HepG2 (cell line): ENCODE data around the gene OR10V1. TPM values are rescaled to one million over a fixed set of nuclear protein-coding genes. Genes with fewer than 3 reads are reported as not detected.

Source experiments
- ATAC-seq: fragments of 200-7000 bp; cut with Tn5 transposase; 3 replicates; pipeline ENCODE4 v1.9.1; 2020; ENCODE audit warnings: mild to moderate bottlenecking, moderate library complexity
- BruUV-seq: library from RNA; stranded (reverse); fragments of 400-500 nt; replicated peaks from 2 replicates; lab custom pipeline; 2021; lab: Mats Ljungman, UMichigan
- CTCF ChIA-PET: fragments of 300-600 bp; formaldehyde crosslinking; extraction: SDS; loops from one replicate; lab custom pipeline; 2021; ENCODE audit warnings: low total read pairs, inconsistent platforms, low intra/inter-chr PET ratio; lab: Yijun Ruan, JAX
- POLR2A ChIA-PET: fragments of 350-600 bp; sonication (Branson Sonifier 250); formaldehyde crosslinking; loops from one replicate; lab custom pipeline; 2020; ENCODE audit warnings: antibody characterized with exemption, inconsistent platforms; lab: Yijun Ruan, JAX
- DNase-seq: peaks from one replicate; pipeline ENCODE4 v3.0.0-alpha.2; 2015; ENCODE audit warnings: low spot score
- FAIRE-seq: peaks from 3 replicates; lab custom pipeline; 2011; peaks lifted over from hg19 to GRCh38; lab: Jason Lieb, UNC
- H2AFZ ChIP-seq: one replicate; pipeline ENCODE4 v1.6.1; 2011; ENCODE audit warnings: low read length, inconsistent platforms
- H3K27ac ChIP-seq: fragments of 300-600 bp; 3 replicates; pipeline ENCODE4 v1.8.0; 2011; ENCODE audit warnings: mixed run types, mild to moderate bottlenecking, mixed read lengths, low read length, inconsistent platforms; ENCODE audit not compliant: insufficient read depth; ENCODE audit errors: extremely low read length
- H3K27me3 ChIP-seq, 2 experiments: fragments of 200-600 bp in 1 of 2; 2 replicates in 1 of 2; 3 replicates in 1 of 2; pipeline versions ENCODE4 v1.6.0 to v1.8.0; 2011; ENCODE audit warnings: low read length in 2 of 2, mild to moderate bottlenecking in 2 of 2, moderate library complexity in 2 of 2, inconsistent platforms in 1 of 2; ENCODE audit not compliant: insufficient read depth in 2 of 2, control insufficient read depth in 1 of 2
- H3K36me3 ChIP-seq, 2 experiments: fragments of 200-600 bp in 1 of 2; replicated peaks in 1 of 2; 2 replicates in 1 of 2; 3 replicates in 1 of 2; pipeline versions ENCODE4 v1.5.1 to v1.8.0; 2011; ENCODE audit warnings: low read length in 2 of 2, inconsistent platforms in 1 of 2; ENCODE audit not compliant: insufficient read depth in 2 of 2, control insufficient read depth in 1 of 2
- H3K4me1 ChIP-seq: 2 replicates; pipeline ENCODE4 v1.5.1; 2012; ENCODE audit warnings: low read length, inconsistent platforms; ENCODE audit not compliant: insufficient read depth
- H3K4me2 ChIP-seq: 2 replicates; pipeline ENCODE4 v1.6.0; 2011; ENCODE audit warnings: low read depth, low read length, inconsistent platforms
- H3K4me3 ChIP-seq, 3 experiments: fragments of 200-600 bp in 1 of 3; sonication (generic), shearing (Covaris generic) in 1 of 3; replicated peaks in 1 of 3; 2 replicates each; pipeline ENCODE4 v1.5.1; 2011 to 2016; ENCODE audit warnings: low read length in 3 of 3, inconsistent platforms in 2 of 3, low read depth in 2 of 3, mild to moderate bottlenecking in 2 of 3, control low read depth in 1 of 3, mixed read lengths in 1 of 3; ENCODE audit not compliant: insufficient read depth in 1 of 3
- H3K79me2 ChIP-seq: one replicate; pipeline ENCODE4 v1.6.1; 2011; ENCODE audit warnings: low read length, inconsistent platforms; ENCODE audit not compliant: insufficient read depth
- H3K9ac ChIP-seq: 2 replicates; pipeline ENCODE4 v1.6.0; 2011; ENCODE audit warnings: mild to moderate bottlenecking, low read depth, low read length, inconsistent platforms; ENCODE audit not compliant: insufficient read depth
- H3K9me3 ChIP-seq: 2 replicates; pipeline ENCODE4 v1.5.1; 2012; ENCODE audit warnings: mild to moderate bottlenecking, low read length
- H4K20me1 ChIP-seq: 2 replicates; pipeline ENCODE4 v1.6.0; 2011; ENCODE audit warnings: inconsistent platforms, mild to moderate bottlenecking, low read length, moderate library complexity; ENCODE audit not compliant: insufficient read depth
- ATF4 ChIP-seq, 2 experiments: fragments of 450-650 bp in 1 of 2; sonication (generic) in 1 of 2; formaldehyde crosslinking; IDR thresholded peaks; 2 replicates each; pipeline versions ENCODE4 v1.5.0 to v1.8.0; 2020 to 2022; ENCODE audit warnings: mild to moderate bottlenecking in 1 of 2, missing genetic modification reagents in 1 of 2
- NFE2L1 ChIP-seq: sonication (generic); formaldehyde crosslinking; IDR thresholded peaks from 2 replicates; pipeline ENCODE4 v1.4.0; 2020; ENCODE audit warnings: missing genetic modification reagents, mild to moderate bottlenecking, borderline replicate concordance
- RAD21 ChIP-seq: fragments of 450-650 bp; formaldehyde crosslinking; IDR thresholded peaks from 2 replicates; pipeline ENCODE4 v1.5.0; 2020; ENCODE audit warnings: mild to moderate bottlenecking
- WGBS: methylation state at CpG from one replicate; pipeline ENCODE4 v1.1.6; 2017; ENCODE audit warnings: low lambda C conversion rate; 5-methylcytosine and 5-hydroxymethylcytosine counted together
- in situ Hi-C: cut with HindIII; loops from 2 replicates; pipeline ENCODE4 v1.10.0; 2017; ENCODE audit warnings: low pct_unique_long_range_greater_than_20kb; ENCODE audit not compliant: extremely low pct_ligation_motif_present
- intact Hi-C: fragments of 100-400 bp; cut with micrococcal nuclease; formaldehyde crosslinking; loops from one replicate; pipeline ENCODE4 v1.10.0; 2022; ENCODE audit not compliant: unreplicated experiment
- polyA plus RNA-seq, 8 experiments: library from polyadenylated mRNA; depleted of rRNA in 3 of 8; stranded (reverse) in 7 of 8; unstranded in 1 of 8; fragments of >200 nt; fragmentation: Illumina TruSeq in 4 of 8; extraction: Trizol in 4 of 8; gene quantifications; 2 replicates each; pipeline versions ENCODE4 v1.2.1 to v1.2.3, GENCODE V29; 2011 to 2016; ENCODE audit warnings: low read depth in 4 of 8, missing spikeins in 1 of 8, mixed read lengths in 1 of 8; ENCODE audit not compliant: insufficient read depth in 1 of 8
- total RNA-seq, 5 experiments: library from RNA; depleted of rRNA; stranded (reverse); fragments of >200 nt; fragmentation: Illumina TruSeq; extraction: Trizol; gene quantifications; 2 replicates each; pipeline ENCODE4 v1.2.3, GENCODE V29; 2016; ENCODE audit warnings: low read depth in 1 of 5

OR10V1 gene
- total and polyA plus RNA-seq, 2 of the 13 experiments (the other 11 are each of a cell fraction or from before 2014, with no cell fraction given): not detected

- WGBS: 0% methylated on average over 1 of the region's 1 CpG
- Histone ChIP-seq H3K9ac (no peak overlapping the region), H3K79me2 (no peaks in the 10 kb centered on the region), H3K4me1 (peaks cover 7% of the 10 kb centered on the region; the same call in 1 of the 2 replicates), H3K9me3 (no peaks in the 10 kb centered on the region), H4K20me1 (no peaks in the 10 kb centered on the region), H3K27me3 (no peaks in the 10 kb centered on the region; a peak in 1 of 5 replicates), H3K27ac (no peak overlapping the region), H2AFZ (no peak overlapping the region), H3K36me3 (no peaks in the 10 kb centered on the region), H3K4me2 (no peak overlapping the region), H3K4me3 (no peak overlapping the region)
- no TSS peak for BruUV-seq
- DNase-seq: no peak
- TF ChIP-seq RAD21: no peak
- no peak for ATAC-seq
- no peak for FAIRE-seq
- POLR2A ChIA-PET: no interaction called here
- in situ Hi-C loops (no loop called here), intact Hi-C loops (no loop called here)
- CTCF ChIA-PET: no interaction called here
Measured at GRCh38 chr11:59728913-59729312, 15.3 kb upstream of the OR10V1 start.

DNA sequence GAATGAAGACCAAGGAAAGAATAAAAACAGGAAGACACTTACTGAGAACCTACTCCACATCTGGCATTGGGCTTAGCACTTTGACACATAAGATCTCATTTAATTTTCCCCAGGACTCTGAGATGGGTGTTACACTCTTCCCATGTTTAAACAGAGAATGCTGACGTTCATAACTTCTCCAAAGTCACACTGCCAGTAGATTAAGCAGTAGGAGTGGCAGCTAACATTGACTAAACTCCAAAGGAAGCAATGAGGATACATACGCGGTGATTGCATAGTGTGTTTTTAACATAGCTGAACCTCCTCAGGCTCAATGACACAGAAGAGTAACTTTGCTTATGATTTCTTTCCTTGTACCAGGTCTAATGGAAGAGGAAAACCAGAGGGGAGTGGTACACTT is 14.5 kb upstream of the OR10V1 start:
- Histone ChIP-seq H3K4me1 (peaks cover 7% of the 10 kb centered on the region; the same call in 1 of the 2 replicates), H3K9me3 (no peaks in the 10 kb centered on the region), H4K20me1 (no peaks in the 10 kb centered on the region), H3K79me2 (no peaks in the 10 kb centered on the region), H3K9ac (no peak overlapping the region), H3K4me3 (no peak overlapping the region), H2AFZ (no peak overlapping the region), H3K36me3 (no peaks in the 10 kb centered on the region), H3K4me2 (no peak overlapping the region), H3K27ac (no peak overlapping the region), H3K27me3 (no peaks in the 10 kb centered on the region; a peak in 1 of 5 replicates)
- BruUV-seq: no TSS peak
- TF ChIP-seq NFE2L1 (CRISPR knock-in tag) (no peak), ATF4 (CRISPR knock-in tag; IDR thresholded peaks at IDR 0.05) (no peak)
- ChIA-PET POLR2A (no interaction called here), CTCF (no interaction called here)
- DNase-seq (no peak), FAIRE-seq (no peak), ATAC-seq (no peak)
- WGBS: 46% methylated on average over 3 of the region's 3 CpGs
- intact Hi-C loops: no loop called here
- in situ Hi-C loops: no loop called here
